ENCODE data around the gene OR9G4. TPM values are rescaled to one million over a fixed set of nuclear protein-coding genes. Genes with fewer than 3 reads are reported as not detected.

Gene OR9G4
- not detected in 2 replicates for total RNA-seq

DNA sequence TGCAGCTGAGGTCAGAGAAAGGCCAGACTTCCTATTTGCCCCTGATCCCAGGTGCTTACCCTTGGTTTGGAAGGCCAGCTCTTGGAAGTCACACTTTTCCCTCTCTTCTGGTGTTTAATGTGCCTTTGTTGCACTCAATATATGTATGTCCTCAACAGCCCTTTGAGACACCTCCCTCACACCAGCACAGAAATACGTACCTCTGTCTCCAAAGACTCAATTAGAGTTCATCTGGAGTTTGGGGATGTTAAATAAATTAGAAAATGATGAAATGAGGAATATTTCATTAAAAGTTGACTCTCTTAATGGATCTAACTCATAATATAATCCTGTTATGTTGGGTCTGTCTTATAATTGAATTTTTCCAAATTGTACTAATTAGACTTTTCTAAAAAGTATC, at the start of gene OR9G4:
Gene OR9G4, minus strand, starts transcription at position 101 of the 400 bp plus-strand sequence. CDS start 4,931 bp downstream, outside the sequence.
- DNase-seq (ENCODE audit: low read depth in 2 of 2), result no peak

DNA sequence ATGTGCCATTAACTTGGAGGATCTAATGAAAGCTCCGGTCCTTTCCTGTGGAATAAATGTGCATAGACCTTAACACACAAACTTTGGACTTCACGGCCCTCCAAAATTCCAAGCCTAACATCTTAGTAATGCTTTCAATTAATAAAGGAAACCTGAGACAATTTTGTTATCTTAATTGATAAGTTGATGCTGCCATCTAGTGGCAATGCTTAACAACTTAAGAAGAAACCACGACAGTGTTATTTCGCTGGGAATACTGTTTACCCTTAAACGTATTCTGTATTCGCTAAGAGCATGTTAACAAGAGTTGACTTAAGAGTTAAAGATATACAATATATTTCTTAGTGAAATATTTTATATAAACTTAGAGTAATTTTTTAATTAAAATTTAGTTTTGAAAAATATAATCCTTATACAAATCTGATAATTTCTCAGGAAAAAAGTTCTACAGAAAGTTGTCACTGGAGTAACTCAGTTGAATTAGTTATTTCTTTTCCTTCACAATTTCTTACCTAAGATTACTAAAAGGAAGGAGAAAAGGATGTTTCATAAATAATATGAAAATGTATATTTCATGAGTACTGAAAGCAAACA, 35.0 kb upstream of the OR9G4 start:
- peak; percentile 61 to 71 for DNase-seq (ENCODE audit: low read depth in 2 of 2)

DNA sequence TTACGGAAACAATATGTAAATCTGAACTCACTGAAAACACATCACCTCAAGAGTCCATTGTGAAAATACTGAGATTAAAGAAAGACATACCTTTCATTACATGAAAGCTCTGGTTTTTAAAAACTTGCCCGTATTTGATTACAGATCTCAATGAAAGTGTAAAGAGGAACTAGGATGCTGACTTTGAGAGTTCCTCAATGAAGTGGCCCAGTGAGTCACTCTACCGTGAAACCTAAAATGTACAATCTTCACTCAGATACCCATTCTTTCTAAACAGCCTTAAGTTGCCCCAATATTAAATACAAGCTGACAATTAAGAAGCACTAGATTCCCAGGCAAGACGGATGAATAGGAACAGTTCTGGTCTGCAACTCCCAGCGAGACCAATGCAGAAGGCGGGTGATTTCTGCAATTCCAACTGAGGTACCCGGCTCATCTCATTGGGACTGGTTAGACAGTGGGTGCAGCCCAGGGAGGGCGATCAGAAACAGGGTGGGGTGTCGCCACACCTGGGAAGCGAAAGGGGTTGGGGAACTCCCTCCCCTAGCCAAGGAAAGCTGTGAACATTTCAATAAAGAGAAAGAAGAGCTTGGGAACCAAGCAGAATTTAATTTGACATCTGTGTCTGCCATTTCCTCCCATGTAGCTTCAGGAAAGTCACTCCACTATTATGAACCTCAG, 33.8 kb upstream of the OR9G4 start:
- DNase-seq (ENCODE audit: low read depth in 2 of 2), result no peak

DNA sequence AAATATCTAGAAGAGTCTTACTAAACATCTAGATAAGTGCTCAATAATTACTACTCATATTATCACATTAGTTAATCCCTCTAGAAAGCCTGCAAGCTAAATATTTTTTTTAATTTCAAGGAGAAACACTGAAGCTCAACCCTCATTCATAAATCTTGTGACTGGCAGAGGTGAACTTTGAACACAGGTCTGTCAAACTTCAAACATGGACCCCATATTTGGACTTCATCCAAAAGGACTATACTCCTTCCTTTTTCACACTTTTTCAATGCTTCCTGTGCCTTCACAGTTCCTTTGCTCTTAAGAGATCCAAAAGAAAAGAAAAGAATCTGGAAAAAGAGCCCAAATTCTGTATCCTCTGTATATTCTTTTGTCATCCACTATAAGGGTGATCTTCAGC, 28.3 kb upstream of the OR9G4 start:
- no peak for DNase-seq (ENCODE audit: low read depth in 2 of 2)

DNA sequence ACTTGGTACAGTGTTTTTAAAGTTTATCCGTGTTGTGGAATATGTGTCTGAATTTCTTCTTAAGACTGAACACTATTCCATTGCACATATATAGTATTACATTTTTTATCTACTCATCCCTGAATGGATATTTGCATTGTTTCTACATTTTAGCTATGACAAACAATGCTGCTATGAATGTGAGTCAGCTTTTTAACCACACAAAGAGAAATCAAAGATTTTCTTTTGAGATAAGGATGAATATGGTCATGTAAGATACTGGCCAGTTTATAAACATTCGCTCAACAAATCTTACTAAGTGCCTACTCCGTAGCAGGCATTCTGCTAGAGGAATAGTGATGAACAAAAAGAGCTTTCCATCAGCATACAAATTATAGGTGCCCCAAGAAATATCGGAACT, 16.5 kb upstream of the OR9G4 start:
- no peak for DNase-seq (ENCODE audit: low read depth in 2 of 2)

DNA sequence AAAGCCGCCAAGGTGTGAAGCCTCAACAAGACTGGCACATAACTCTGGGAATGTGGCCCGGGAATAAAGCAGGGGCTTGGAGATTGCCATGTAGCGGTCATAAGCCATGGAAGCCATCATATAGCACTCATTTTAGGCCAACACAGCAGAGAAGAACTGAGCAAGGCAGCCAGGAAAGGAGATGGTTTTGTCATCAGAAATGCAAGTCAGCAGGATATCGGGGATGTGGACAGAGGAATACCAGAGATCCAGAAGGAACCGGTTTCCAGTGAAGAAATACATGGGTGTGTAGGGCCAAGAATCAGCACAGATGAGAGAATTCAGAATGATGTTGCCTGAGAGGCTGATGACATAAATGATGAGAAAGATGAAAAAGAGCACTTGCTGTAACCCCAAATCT, 3.0 kb upstream of the OR9G4 start:
- DNase-seq (ENCODE audit: low read depth in 2 of 2), result no peak

DNA sequence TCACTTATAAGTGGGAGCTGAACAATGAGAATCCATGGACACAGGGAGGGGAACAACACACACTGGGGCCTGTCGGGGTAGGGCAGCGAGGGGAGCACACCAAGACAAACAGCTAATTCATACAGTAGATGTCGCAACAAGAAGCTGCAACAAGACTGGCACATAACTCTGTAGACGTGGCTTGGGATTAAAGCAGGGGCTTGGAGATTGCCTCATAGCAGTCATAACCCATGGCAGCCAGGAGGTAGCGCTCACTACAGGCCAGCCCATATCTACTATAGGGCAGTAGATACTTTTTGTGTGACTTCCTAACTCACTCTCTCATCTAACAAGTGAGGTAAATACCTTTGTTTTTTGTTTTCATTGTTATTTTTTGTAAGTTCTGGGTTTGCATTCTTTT, 1.7 kb upstream of the OR9G4 start:
- DNase-seq (ENCODE audit: low read depth in 2 of 2), result no peak

DNA sequence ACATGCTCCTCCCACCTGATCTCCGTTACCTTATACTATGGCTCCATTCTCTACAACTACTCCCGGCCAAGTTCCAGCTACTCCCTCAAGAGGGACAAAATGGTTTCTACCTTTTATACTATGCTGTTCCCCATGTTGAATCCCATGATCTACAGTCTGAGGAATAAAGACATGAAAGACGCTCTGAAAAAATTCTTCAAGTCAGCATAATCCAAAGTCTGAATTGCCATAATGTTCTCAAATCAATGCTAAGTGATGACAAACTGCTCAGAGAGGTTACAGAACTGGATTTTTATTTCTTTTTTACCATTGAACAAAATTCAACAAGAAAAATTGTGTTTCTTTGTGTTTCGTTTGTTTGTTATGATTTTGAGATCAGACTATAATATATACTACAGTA, 7.6 kb downstream of the OR9G4 start:
- DNase-seq (ENCODE audit: low read depth in 2 of 2), result no peak

DNA sequence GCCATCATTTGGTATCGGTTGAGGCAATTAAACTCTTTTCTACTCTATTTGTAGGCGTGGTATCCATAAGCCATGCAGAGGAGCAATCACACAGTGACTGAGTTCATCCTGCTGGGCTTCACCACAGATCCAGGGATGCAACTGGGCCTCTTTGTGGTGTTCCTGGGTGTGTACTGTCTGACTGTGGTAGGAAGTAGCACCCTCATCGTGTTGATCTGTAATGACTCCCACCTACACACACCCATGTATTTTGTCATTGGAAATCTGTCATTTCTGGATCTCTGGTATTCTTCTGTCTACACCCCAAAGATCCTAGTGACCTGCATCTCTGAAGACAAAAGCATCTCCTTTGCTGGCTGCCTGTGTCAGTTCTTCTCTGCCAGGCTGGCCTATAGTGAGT, 8.4 kb downstream of the OR9G4 start:
- no peak for DNase-seq (ENCODE audit: low read depth in 2 of 2)

DNA sequence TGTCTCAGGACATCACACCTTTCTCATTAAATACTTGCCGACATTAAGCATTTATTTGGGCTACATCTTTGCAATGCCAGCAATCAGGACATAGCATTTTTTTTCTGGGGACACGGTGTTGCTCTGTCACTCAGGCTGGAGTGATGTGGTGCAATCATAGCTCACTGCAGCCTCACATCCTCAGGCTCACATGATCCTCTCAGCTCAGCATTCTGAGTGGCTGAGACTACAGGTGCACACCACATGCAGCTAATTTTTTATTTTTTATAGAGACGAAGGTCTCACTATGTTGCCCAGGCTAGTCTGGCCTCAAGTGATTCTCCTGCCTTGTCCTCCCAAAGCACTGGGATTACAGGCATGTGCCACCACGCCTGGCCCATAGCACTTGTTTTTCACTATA, 28.0 kb downstream of the OR9G4 start:
- DNase-seq (ENCODE audit: low read depth in 2 of 2), result no peak

DNA sequence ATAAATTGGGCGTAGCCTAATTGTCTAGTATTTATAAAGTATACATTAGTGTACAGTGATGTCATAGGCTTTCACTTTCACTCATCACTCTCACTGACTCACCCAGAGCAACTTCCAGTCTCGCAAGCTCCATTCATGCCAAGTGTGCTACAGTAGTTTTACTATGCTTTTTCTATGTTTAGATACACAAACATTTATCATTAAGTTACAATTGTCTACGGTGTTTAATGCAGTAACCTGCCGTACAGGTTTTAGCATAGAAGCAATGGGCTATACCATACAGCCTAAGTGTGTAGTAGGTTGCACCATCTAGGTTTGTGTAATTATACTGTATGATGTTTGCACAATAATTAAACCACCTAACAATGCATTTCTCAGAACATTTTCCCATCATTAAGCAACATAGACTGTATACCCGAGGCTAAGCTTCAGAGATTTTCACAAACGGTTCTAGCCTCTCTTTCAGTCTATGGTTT, 32.1 kb downstream of the OR9G4 start:
- DNase-seq (ENCODE audit: low read depth in 2 of 2), result peak in 1 of 2 donors; percentile 4

DNA sequence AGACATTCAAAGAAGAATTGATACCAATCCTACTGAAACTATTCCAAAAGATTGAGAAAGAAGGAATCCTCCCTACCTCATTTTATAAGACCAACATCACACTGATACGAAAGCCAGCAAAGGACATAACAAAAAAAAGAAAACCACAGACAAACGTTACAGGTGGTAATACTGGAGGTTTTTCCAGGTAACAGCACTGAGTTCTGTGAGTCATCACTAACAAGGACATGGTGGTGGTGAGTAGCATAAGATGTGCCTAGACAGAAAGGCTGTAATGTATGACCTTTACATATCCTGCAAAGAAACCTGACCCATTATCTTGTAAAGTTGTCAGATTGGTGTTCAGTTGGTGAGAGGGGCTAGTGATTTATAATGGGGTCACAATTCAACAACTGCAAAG, 34.3 kb downstream of the OR9G4 start:
- no peak for DNase-seq (ENCODE audit: low read depth in 2 of 2)

DNA sequence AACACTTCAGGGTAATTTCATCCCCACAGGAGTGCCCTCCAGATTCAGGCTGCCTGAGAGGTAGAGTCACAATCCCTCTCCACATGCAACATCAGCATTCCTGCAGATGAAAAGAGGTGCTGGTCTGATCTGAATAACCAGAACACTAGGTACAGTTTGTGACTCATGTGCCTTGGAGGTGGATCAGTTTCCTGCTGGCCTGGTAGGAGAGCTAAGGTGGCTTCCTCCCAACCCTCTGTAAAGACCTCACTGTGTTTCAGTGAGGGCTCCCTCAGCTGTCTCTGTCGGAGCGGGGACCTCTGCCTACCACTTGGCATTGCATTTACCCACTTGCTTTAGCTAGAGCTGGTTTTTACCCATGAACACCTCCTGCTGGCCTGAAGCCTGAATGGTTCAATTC, 42.0 kb downstream of the OR9G4 start:
- DNase-seq (ENCODE audit: low read depth in 2 of 2), result no peak

DNA sequence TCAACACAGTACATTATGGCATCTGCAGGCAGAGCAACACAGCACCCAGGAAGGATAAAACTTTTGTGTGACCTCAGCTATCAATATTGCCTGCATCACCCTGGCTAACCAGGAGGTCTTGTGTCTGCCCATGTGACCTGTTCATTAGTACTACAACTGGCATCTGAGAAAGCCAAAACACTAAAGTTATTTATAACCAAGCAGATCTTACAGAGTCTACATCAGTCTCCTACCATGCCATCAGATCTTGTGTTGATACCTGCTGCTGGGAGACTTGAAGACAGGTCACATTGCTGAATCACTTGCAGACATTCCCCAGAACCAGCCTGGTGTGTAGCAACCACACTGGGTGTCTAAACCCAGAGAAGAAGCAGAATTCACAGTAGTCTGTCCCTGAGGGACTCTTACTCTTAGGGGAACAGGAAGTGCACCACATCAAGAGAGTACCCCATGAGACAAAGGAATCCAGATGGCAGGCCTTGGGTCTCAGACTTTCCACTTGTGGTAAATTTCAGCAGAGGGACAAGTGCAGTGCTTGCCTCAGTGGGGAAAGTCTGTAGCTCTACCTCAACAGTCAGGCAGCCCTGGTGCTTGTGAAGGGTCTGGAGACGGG, 42.6 kb downstream of the OR9G4 start:
- no peak for DNase-seq (ENCODE audit: low read depth in 2 of 2)

DNA sequence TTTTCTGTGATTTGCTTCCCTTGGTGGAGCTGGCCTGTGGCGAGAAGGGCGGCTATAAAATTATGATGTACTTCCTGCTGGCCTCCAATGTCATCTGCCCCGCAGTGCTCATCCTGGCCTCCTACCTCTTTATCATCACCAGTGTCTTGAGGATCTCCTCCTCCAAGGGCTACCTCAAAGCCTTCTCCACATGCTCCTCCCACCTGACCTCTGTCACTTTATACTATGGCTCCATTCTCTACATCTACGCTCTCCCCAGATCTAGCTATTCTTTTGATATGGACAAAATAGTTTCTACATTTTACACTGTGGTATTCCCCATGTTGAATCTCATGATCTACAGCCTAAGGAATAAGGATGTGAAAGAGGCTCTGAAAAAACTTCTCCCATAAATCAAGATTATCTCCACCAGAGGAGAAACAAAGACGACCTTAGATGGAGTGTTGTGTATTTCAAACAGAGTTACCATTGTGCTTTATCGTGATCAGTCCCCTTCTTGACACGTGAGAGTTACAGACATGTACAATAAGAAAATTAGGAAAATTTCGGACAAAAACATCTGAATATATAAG, 47.5 kb downstream of the OR9G4 start:
- DNase-seq (ENCODE audit: low read depth in 2 of 2), result no peak

DNA sequence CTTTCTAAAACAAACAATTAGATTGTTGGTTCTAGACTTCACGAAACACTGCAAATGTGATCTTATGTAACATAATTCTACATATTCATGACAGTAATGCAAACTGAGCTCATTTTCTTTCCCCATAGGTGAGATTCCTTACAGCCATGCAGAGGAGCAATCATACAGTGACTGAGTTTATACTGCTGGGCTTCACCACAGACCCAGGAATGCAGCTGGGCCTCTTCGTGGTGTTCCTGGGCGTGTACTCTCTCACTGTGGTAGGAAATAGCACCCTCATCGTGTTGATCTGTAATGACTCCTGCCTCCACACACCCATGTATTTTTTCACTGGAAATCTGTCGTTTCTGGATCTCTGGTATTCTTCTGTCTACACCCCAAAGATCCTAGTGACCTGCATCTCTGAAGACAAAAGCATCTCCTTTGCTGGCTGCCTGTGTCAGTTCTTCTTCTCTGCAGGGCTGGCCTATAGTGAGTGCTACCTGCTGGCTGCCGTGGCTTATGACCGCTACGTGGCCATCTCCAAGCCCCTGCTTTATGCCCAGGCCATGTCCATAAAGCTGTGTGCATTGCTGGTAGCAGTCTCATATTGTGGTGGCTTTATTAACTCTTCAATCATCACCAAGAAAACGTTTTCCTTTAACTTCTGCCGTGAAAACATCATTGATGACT, 48.1 kb downstream of the OR9G4 start:
- DNase-seq (ENCODE audit: low read depth in 2 of 2), result peak in 1 of 2 donors; percentile 28

DNA sequence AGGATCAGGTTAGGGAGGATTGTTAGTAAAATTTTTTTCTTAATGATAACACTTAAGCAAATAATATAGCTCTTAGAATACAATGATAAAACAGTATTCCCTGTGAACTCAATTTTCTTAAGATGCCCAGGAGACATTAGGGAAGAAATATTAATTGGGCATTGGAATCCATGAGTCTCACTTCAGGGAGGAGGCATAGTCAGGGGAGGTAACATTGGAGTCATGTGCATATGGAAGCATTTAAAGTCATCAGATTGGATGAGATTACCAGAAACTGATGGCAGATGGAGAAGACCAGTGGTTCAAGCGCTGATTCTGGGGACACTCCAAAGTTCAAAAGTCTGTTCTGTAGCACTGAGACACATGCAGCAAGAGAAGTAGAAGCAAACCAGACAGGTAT, 49.7 kb downstream of the OR9G4 start, which contains the start of gene OR9G1:
Gene OR9G1, plus strand, starts transcription at position 301 of the 400 bp plus-strand sequence. CDS start 1,293 bp downstream, outside the sequence.
- no peak for DNase-seq (ENCODE audit: low read depth in 2 of 2)

DNA sequence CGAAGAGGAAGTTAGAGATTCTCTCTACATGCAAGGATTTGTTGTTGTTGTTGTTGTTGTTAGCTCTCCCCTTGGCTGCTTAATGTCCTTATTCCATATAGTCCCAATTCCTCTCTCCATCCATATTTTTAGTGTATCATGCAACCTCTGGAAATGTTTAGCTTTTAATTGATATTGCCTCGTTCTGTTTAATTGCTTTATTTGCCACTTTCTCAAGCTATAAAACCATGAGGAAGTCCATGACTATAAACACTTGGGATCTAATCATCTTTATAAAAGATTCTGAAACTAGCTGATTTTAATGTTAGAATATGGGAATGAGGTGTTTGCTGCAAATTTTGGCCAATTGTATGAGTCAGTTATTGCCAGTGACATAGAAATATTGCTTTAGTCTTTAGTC, 55.1 kb downstream of the OR9G4 start:
- DNase-seq (ENCODE audit: low read depth in 2 of 2), result no peak
